HepG2 (cell line): Measurements from ENCODE around the gene ENGASE. TPM values are rescaled to one million over a fixed set of nuclear protein-coding genes. Genes with fewer than 3 reads are reported as not detected.

Experiments
- RXRB ChIP-seq: IDR thresholded peaks from 2 replicates; pipeline ENCODE4 v1.6.1; 2016; ENCODE audit warnings: borderline replicate concordance, missing genetic modification reagents, missing compliant biosample characterization
- SRY ChIP-seq: sonication (generic); formaldehyde crosslinking; IDR thresholded peaks from 2 replicates; pipeline ENCODE4 v1.8.0; 2022; ENCODE audit warnings: mild to moderate bottlenecking, missing genetic modification reagents
- USF2 ChIP-seq, 2 experiments: sonication (generic) in 1 of 2; formaldehyde crosslinking in 1 of 2; IDR thresholded peaks; 2 replicates each; pipeline versions ENCODE4 v1.5.1 to v1.6.1; 2011 to 2020; ENCODE audit warnings: borderline replicate concordance in 1 of 2, low read depth in 1 of 2, low read length in 1 of 2, mild to moderate bottlenecking in 1 of 2, missing genetic modification reagents in 1 of 2, moderate library complexity in 1 of 2
- ZBTB34 ChIP-seq: sonication (generic); formaldehyde crosslinking; IDR thresholded peaks from 2 replicates; pipeline ENCODE4 v1.8.0; 2022; ENCODE audit warnings: mild to moderate bottlenecking, missing genetic modification reagents
- ZBTB40 ChIP-seq, 2 experiments: fragments of 450-650 bp in 1 of 2; sonication (generic) in 1 of 2; formaldehyde crosslinking in 1 of 2; IDR thresholded peaks; 2 replicates each; pipeline versions ENCODE4 v1.6.1 to v1.8.0; 2016 to 2022; ENCODE audit warnings: antibody characterized with exemption in 1 of 2, mild to moderate bottlenecking in 1 of 2, missing genetic modification reagents in 1 of 2
- ZNF547 ChIP-seq: sonication (generic); formaldehyde crosslinking; IDR thresholded peaks from 2 replicates; pipeline ENCODE4 v1.5.1; 2020; ENCODE audit warnings: mild to moderate bottlenecking, missing genetic modification reagents
- ZNF577 ChIP-seq: sonication (generic); formaldehyde crosslinking; IDR thresholded peaks from 2 replicates; pipeline ENCODE4 v1.4.0; 2020; ENCODE audit warnings: mild to moderate bottlenecking, low read depth, missing genetic modification reagents, borderline replicate concordance
- ZNF644 ChIP-seq: IDR thresholded peaks from 2 replicates; pipeline ENCODE4 v1.6.1; 2016; ENCODE audit warnings: low read depth
- ZSCAN21 ChIP-seq: sonication (generic); formaldehyde crosslinking; IDR thresholded peaks from 2 replicates; pipeline ENCODE4 v1.8.0; 2022; ENCODE audit warnings: mild to moderate bottlenecking, missing genetic modification reagents, moderate library complexity, borderline replicate concordance
- ZXDC ChIP-seq: sonication (generic); formaldehyde crosslinking; IDR thresholded peaks from 2 replicates; pipeline ENCODE4 v1.5.0; 2020; ENCODE audit warnings: mild to moderate bottlenecking, missing genetic modification reagents
- polyA plus RNA-seq, 8 experiments: library from polyadenylated mRNA; depleted of rRNA in 3 of 8; stranded (reverse) in 7 of 8; unstranded in 1 of 8; fragments of >200 nt; fragmentation: Illumina TruSeq in 4 of 8; extraction: Trizol in 4 of 8; gene quantifications; 2 replicates each; pipeline versions ENCODE4 v1.2.1 to v1.2.3, GENCODE V29; 2011 to 2016; ENCODE audit warnings: low read depth in 4 of 8, missing spikeins in 1 of 8, mixed read lengths in 1 of 8; ENCODE audit not compliant: insufficient read depth in 1 of 8
- total RNA-seq, 5 experiments: library from RNA; depleted of rRNA; stranded (reverse); fragments of >200 nt; fragmentation: Illumina TruSeq; extraction: Trizol; gene quantifications; 2 replicates each; pipeline ENCODE4 v1.2.3, GENCODE V29; 2016; ENCODE audit warnings: low read depth in 1 of 5

The ENGASE gene
- total and polyA plus RNA-seq, 2 of the 13 experiments (the other 11 are each of a cell fraction or from before 2014, with no cell fraction given), result 10.6 to 18.1 TPM

GRCh38 chr17:79027274-79027924, 47.2 kb upstream of the ENGASE start (continued):
- 0 out of 2 replicates have a peak, but pooled peaks have one; percentile 15 for TF ChIP-seq ZXDC (CRISPR knock-in tag)
- peak; percentile 82 for TF ChIP-seq RXRB (CRISPR knock-in tag)
- 0 out of 2 replicates have a peak, but pooled peaks have one; percentile 42 for TF ChIP-seq ZSCAN21 (CRISPR knock-in tag)
- peak; percentile 68; the same call in 1 of the 2 replicates for TF ChIP-seq ZNF547
- no peak for TF ChIP-seq ZNF577 (CRISPR knock-in tag)
- 0 out of 2 replicates have a peak, but pooled peaks have one; percentile 42 for TF ChIP-seq SRY (CRISPR knock-in tag)
- no peak for TF ChIP-seq ZBTB40 (IDR thresholded peaks at IDR 0.05)
- TF ChIP-seq ZBTB40 (CRISPR knock-in tag; IDR thresholded peaks at IDR 0.05), result 0 out of 2 replicates have a peak, but pooled peaks have one; percentile 25
- 0 out of 2 replicates have a peak, but pooled peaks have one; percentile 27 for TF ChIP-seq ZNF644 (CRISPR knock-in tag)
- TF ChIP-seq USF2 (IDR thresholded peaks at IDR 0.05; ENCODE audit: low read depth, low read length), result 0 out of 2 replicates have a peak, but pooled peaks have one; percentile 18
- no peak for TF ChIP-seq USF2 (CRISPR knock-in tag; IDR thresholded peaks at IDR 0.05; ENCODE audit: borderline replicate concordance)
- no peak for TF ChIP-seq ZBTB34 (CRISPR knock-in tag)
